CD4-positive, alpha-beta memory T cell (primary cell): ENCODE results near the gene ACTN3. TPM values are rescaled to one million over a fixed set of nuclear protein-coding genes. Genes with fewer than 3 reads are reported as not detected.
"Not testable (repeated sequence)": the region's sequence is repeated elsewhere in the genome, so short reads cannot be mapped to it uniquely, and the experiment has no call there.

ENCODE experiments used
- CTCF ChIA-PET: fragments of 350-600 bp; sonication (Branson Sonifier 250); formaldehyde crosslinking; loops from one replicate; lab custom pipeline; 2021; ENCODE audit warnings: inconsistent platforms; ENCODE audit not compliant: partially characterized antibody; lab: Charles Lee
- POLR2A ChIA-PET: fragments of 350-600 bp; sonication (Branson Sonifier 250); formaldehyde crosslinking; loops from one replicate; lab custom pipeline; 2021; ENCODE audit not compliant: partially characterized antibody; lab: Charles Lee
- DNase-seq, 5 donors: peaks; one replicate each; pipeline versions ENCODE4 v3.0.0 to v3.0.0-alpha.2; 2020 to 2022; ENCODE audit warnings: mixed read lengths in 1 of 5
- H3K27ac ChIP-seq: one replicate; pipeline ENCODE4 v1.7.0; 2013; ENCODE audit warnings: low read depth, low read length
- H3K27me3 ChIP-seq: 2 replicates; pipeline ENCODE4 v1.7.0; 2013; ENCODE audit warnings: mild to moderate bottlenecking, low read length, moderate library complexity; ENCODE audit not compliant: insufficient read depth
- H3K36me3 ChIP-seq: 2 replicates; pipeline ENCODE4 v1.7.0; 2013; ENCODE audit warnings: mild to moderate bottlenecking, low read length, moderate library complexity; ENCODE audit not compliant: insufficient read depth
- H3K4me1 ChIP-seq: 2 replicates; pipeline ENCODE4 v1.7.0; 2013; ENCODE audit warnings: mild to moderate bottlenecking, low read length, moderate library complexity; ENCODE audit not compliant: insufficient read depth
- H3K4me3 ChIP-seq, 2 donors: one replicate each; pipeline ENCODE4 v1.7.0; 2013; ENCODE audit warnings: low read length in 2 of 2, mild to moderate bottlenecking in 1 of 2
- H3K9me3 ChIP-seq, 2 donors: one replicate each; pipeline ENCODE4 v1.7.0; 2013; ENCODE audit warnings: low read length in 2 of 2, control low read depth in 1 of 2; ENCODE audit not compliant: control insufficient read depth in 1 of 2
- H3K27ac Mint-ChIP-seq, 7 donors: one replicate each; pipeline ENCODE4 v1.8.0; 2020 to 2021; ENCODE audit warnings: mixed read lengths in 7 of 7, mild to moderate bottlenecking in 6 of 7, inconsistent platforms in 3 of 7, moderate library complexity in 3 of 7
- H3K27me3 Mint-ChIP-seq, 2 donors: one replicate each; pipeline ENCODE4 v1.8.0; 2020 to 2021; ENCODE audit warnings: mixed read lengths in 2 of 2
- H3K36me3 Mint-ChIP-seq, 2 donors: one replicate each; pipeline ENCODE4 v1.8.0; 2020 to 2021; ENCODE audit warnings: mixed read lengths in 2 of 2, inconsistent platforms in 1 of 2, mild to moderate bottlenecking in 1 of 2
- H3K4me1 Mint-ChIP-seq, 4 donors: one replicate each; pipeline ENCODE4 v1.8.0; 2020 to 2021; ENCODE audit warnings: mixed read lengths in 4 of 4, mild to moderate bottlenecking in 1 of 4
- H3K4me3 Mint-ChIP-seq, 8 donors: one replicate each; pipeline ENCODE4 v1.8.0; 2020 to 2021; ENCODE audit warnings: mixed read lengths in 8 of 8, mild to moderate bottlenecking in 7 of 8, moderate library complexity in 6 of 8, inconsistent platforms in 3 of 8
- H3K9me3 Mint-ChIP-seq, 8 donors: one replicate each; pipeline ENCODE4 v1.8.0; 2020 to 2021; ENCODE audit warnings: mixed read lengths in 8 of 8, mild to moderate bottlenecking in 5 of 8, inconsistent platforms in 3 of 8, moderate library complexity in 1 of 8
- intact Hi-C: fragments of 100-400 bp; cut with micrococcal nuclease; formaldehyde crosslinking; loops from one replicate; pipeline ENCODE4 v1.15.1; 2023
- polyA plus RNA-seq, 2 donors: library from polyadenylated mRNA; unstranded; fragments of 300-500 nt; fragmentation: Illumina TruSeq; gene quantifications; one replicate each; pipeline ENCODE4 v1.2.3, GENCODE V29; 2021
- total RNA-seq, 2 experiments: library from RNA; stranded (reverse); gene quantifications; one replicate each; pipeline ENCODE4 v1.2.3, GENCODE V29; 2021

The ACTN3 gene
- total and polyA plus RNA-seq, 4 experiments from 2014 or later: 0.17 to 0.20 TPM; not detected in 2

DNA sequence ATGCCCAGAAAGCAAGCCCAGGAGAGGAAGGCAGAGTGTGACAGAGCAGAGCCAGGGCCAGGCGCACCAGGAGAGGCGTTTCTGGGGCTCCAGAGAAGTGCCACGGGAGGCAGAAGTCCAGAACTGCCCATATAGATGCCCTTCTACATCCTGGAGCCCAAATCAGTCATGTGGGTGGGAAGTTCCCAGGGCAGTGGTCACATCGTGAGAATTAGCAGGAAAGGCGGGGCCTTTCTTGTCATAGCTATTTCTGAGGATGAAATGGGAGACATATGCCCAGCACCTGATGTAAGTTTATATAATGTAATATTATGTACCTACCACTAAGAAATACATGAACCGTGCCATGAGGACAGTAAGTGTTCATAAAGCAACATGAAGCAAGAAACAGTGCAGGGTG is 13.9 kb upstream of the ACTN3 start:
- POLR2A ChIA-PET: interaction anchor here (1.3 kb wide), 1 partner anchor 13 kb away, joined by 3 read pairs; the partner anchor contains the start of gene ZDHHC24
- H3K27ac Mint-ChIP-seq: peak overlapping the region in 5 of 7 donors; percentile 23 to 80 (median 37)

DNA sequence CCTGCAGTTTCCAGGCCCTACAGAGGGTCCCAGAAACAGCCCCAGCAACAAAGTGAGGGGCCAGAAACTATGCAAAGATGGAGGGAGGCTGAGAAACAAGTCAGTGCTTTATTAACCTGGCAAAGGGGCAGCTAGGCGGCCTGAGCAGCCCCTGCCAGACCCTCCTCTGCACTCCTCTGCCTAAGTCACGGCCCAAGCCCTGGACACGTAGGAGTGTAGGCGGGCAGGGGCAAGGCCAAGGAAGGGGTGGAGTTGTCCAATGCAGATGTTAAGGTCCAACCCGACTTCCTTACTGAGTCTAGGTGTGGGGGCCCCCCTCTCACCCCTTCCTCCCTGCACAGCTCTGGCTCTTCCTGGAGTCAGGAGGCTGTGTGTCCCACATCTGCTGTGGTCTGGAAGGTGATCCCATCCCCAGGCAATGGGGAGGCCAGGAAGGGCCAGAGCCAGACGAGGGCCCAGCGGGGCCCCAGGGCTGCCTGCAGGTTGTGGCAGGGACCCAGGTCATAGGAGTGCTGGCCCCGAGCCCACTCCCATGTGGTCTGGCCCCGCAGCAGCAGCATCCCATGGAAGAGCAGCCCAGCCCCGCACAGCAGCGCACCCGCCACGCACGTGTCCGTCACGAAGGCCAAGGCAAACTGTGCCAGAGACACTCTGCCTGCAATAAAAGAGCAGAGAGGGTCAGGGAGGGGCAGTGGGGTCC is 7.4 kb upstream of the ACTN3 start:
- no peaks in the 10 kb centered on the region for H3K27me3 Mint-ChIP-seq
- H3K27ac Mint-ChIP-seq: peak overlapping the region in 1 of 7 donors; percentile 22

More for the DNA sequence above, 13.9 kb upstream of the ACTN3 start:
- Mint-ChIP-seq H3K36me3 (peaks cover 20 to 32% of the 10 kb centered on the region in 2 donors), H3K4me1 (peaks cover 0 to 5% (median 1%) of the 10 kb centered on the region in 4 donors), H3K9me3 (no peaks in the 10 kb centered on the region), H3K4me3 (no peak overlapping the region), H3K27me3 (no peaks in the 10 kb centered on the region)
- no peaks in the 10 kb centered on the region for H3K4me1 ChIP-seq
- no peak overlapping the region for H3K27ac ChIP-seq
- peaks cover 6% of the 10 kb centered on the region for H3K36me3 ChIP-seq
- no peak overlapping the region for H3K4me3 ChIP-seq
- CTCF ChIA-PET: interaction anchor here (1.3 kb wide), 1 partner anchor 22 kb away, joined by 3 read pairs; the partner anchor contains the start of gene BBS1
- intact Hi-C loops: no loop called here
- no peaks in the 10 kb centered on the region for H3K27me3 ChIP-seq
- DNase-seq: no peak
- no peaks in the 10 kb centered on the region for H3K9me3 ChIP-seq

DNA sequence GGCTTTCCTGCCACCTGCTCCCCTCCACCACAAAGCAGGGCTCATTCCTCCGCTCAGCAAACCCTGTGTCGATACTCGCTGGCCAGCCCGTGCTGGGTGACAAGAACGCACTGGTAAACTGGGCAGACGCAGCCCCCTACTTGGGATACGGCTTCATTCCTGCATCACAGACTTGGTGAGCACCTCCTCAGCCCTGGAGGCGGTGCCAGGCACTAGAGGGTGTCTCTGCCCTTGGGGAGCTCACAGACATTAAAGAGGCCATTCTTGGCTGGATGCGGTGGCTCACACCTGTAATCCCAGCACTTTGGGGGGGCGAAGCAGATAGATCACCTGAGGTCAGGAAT is 6.9 kb upstream of the ACTN3 start:
- peaks cover 3% of the 10 kb centered on the region for H3K36me3 ChIP-seq
- POLR2A ChIA-PET: interaction anchor here (0.8 kb wide), 1 partner anchor 29 kb away, joined by 3 read pairs; the partner anchor contains the start of gene CTSF
- intact Hi-C loops: no loop called here

More for the DNA sequence above, 7.4 kb upstream of the ACTN3 start:
- H3K4me1 Mint-ChIP-seq: peaks cover 17 to 30% (median 24%) of the 10 kb centered on the region in 4 donors
- CTCF ChIA-PET: no interaction called here
- H3K36me3 Mint-ChIP-seq: peaks cover 34 to 49% of the 10 kb centered on the region in 2 donors
- no peak overlapping the region for H3K27ac ChIP-seq
- no peaks in the 10 kb centered on the region for H3K27me3 ChIP-seq
- H3K4me3 ChIP-seq: no peak overlapping the region
- POLR2A ChIA-PET: interaction anchor here (0.8 to 1.6 kb wide), 2 partner anchors 29 to 99 kb away, joined by 3 to 4 read pairs; partner anchors contain the start of genes CTSF and RBM4
- no peak overlapping the region for H3K4me3 Mint-ChIP-seq
- intact Hi-C loops: no loop called here
- no peaks in the 10 kb centered on the region for H3K9me3 ChIP-seq
- peaks cover 3% of the 10 kb centered on the region for H3K36me3 ChIP-seq
- H3K9me3 Mint-ChIP-seq: no peaks in the 10 kb centered on the region
- DNase-seq: no peak
- peaks cover 12% of the 10 kb centered on the region for H3K4me1 ChIP-seq

DNA sequence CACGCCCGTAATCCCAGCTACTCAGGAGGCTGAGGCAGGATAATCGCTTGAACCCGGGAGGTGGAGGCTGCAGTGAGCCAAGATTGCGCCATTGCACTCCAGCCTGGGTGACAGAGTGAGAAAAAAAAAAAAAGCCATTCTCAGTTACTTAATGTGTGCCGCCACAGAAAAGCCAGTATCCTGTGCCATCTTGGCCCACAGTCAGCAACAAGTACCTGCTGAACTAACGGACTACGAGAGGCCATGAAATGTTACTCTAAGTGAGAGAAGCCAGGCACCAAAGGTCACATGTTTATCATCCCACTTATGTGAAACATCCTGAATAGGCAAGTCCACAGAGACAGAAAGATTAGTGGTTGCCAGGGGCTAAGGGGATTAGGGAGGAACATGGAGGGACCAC is 6.1 kb upstream of the ACTN3 start:
- H3K27ac ChIP-seq, H3K4me3 Mint-ChIP-seq, intact Hi-C loops, H3K9me3 Mint-ChIP-seq, H3K27me3 Mint-ChIP-seq, H3K4me3 ChIP-seq, H3K27me3 ChIP-seq, DNase-seq, H3K36me3 ChIP-seq, POLR2A ChIA-PET, H3K9me3 ChIP-seq, CTCF ChIA-PET: not testable (repeated sequence)
- Mint-ChIP-seq H3K4me1 (peaks cover 21 to 43% (median 30%) of the 10 kb centered on the region in 4 donors), H3K36me3 (peaks cover 33 to 48% of the 10 kb centered on the region in 2 donors), H3K27ac (peak overlapping the region in 1 of 7 donors; percentile 65)
- H3K4me1 ChIP-seq: peaks cover 24% of the 10 kb centered on the region

More for the DNA sequence above, 6.9 kb upstream of the ACTN3 start:
- H3K4me1 Mint-ChIP-seq: peaks cover 18 to 35% (median 26%) of the 10 kb centered on the region in 4 donors
- peaks cover 34 to 49% of the 10 kb centered on the region in 2 donors for H3K36me3 Mint-ChIP-seq
- H3K4me3 Mint-ChIP-seq: no peak overlapping the region
- H3K27me3 Mint-ChIP-seq: no peaks in the 10 kb centered on the region
- no peak for DNase-seq
- H3K9me3 Mint-ChIP-seq: no peaks in the 10 kb centered on the region
- Histone ChIP-seq H3K27ac (no peak overlapping the region), H3K9me3 (no peaks in the 10 kb centered on the region), H3K4me3 (no peak overlapping the region), H3K27me3 (no peaks in the 10 kb centered on the region), H3K4me1 (peaks cover 18% of the 10 kb centered on the region)
- no peak overlapping the region for H3K27ac Mint-ChIP-seq
- CTCF ChIA-PET: no interaction called here

DNA sequence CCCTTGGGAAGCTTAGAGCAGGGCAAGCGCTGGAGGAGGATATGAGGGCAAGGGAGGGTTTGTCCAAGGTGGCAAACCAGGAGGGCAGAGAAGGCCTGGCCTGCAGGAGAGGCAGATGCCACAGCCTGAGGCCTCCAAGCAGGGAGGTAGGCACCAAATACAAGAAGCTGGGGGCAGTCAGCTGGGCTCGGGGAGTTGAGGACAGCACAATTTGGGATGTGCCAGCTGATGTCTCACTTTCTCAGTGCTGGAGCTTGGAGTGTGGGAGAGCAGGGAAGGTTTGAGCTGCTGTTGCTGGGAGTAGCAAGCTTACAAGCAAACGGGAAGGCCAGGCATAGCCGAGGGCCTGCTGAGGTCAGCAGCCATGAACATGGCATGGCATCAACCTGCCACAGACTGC is 4.8 kb upstream of the ACTN3 start:
- H3K36me3 Mint-ChIP-seq: peaks cover 29 to 42% of the 10 kb centered on the region in 2 donors
- H3K9me3 Mint-ChIP-seq: no peaks in the 10 kb centered on the region
- H3K9me3 ChIP-seq: no peaks in the 10 kb centered on the region
- DNase-seq: no peak
- peaks cover 22 to 51% (median 34%) of the 10 kb centered on the region in 4 donors for H3K4me1 Mint-ChIP-seq
- H3K4me3 ChIP-seq: no peak overlapping the region
- POLR2A ChIA-PET: interaction anchor here (1.2 to 1.5 kb wide), 2 partner anchors 11 to 135 kb away, joined by 4 to 5 read pairs; partner anchors contain the start of gene RBM4B
- H3K27ac Mint-ChIP-seq: peak overlapping the region; percentile 42 to 94 (median 80)
- no peak overlapping the region for H3K27ac ChIP-seq
- no peaks in the 10 kb centered on the region for H3K27me3 ChIP-seq
- CTCF ChIA-PET: interaction anchor here (1.0 to 1.8 kb wide), 3 partner anchors 36 to 137 kb away, joined by 4 read pairs; partner anchors contain the start of gene RBM4B
- H3K36me3 ChIP-seq: peaks cover 2% of the 10 kb centered on the region
- H3K27me3 Mint-ChIP-seq: no peaks in the 10 kb centered on the region
- peak overlapping the region in 3 of 8 donors; percentile 46 to 55 (median 50) for H3K4me3 Mint-ChIP-seq
- H3K4me1 ChIP-seq: peaks cover 30% of the 10 kb centered on the region
- intact Hi-C loops: no loop called here

DNA sequence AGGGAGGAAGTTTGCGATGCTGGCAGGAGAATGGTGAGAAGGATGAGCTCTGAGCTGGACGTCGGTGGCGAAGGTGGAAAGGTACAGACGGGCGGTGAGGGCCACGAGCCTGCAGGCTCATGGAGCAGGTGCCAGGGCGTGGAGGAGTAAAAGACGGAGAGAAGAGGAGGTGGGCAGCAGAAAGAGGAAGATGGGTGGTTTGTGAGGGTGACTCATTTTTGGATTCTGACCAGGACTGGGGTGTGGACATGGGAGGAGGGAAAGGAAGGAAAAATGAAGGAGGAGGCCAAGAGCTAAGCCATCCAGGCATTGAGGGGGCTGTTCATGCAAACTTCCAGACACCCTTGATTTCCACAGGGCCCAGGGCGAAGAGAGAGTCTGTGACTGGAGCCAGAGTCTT is 4.3 kb upstream of the ACTN3 start:
- no peak overlapping the region for H3K4me3 ChIP-seq
- no peaks in the 10 kb centered on the region for H3K9me3 ChIP-seq
- DNase-seq: no peak
- H3K4me3 Mint-ChIP-seq: peak overlapping the region in 6 of 8 donors; percentile 19 to 55 (median 42)
- no peaks in the 10 kb centered on the region for H3K36me3 ChIP-seq
- intact Hi-C loops: no loop called here
- ChIA-PET POLR2A (interaction anchor here (1.4 to 1.9 kb wide), 3 partner anchors 74 to 135 kb away, joined by 4 to 6 read pairs (median 5); partner anchors contain the start of genes RBM14, RBM4 and RBM4B), CTCF (interaction anchor here (1.0 to 1.8 kb wide), 3 partner anchors 35 to 136 kb away, joined by 4 read pairs; partner anchors contain the start of gene RBM4B)
- H3K27me3 Mint-ChIP-seq: no peaks in the 10 kb centered on the region
- peak overlapping the region; percentile 19 to 94 (median 82) for H3K27ac Mint-ChIP-seq
- peaks cover 35% of the 10 kb centered on the region for H3K4me1 ChIP-seq
- H3K27ac ChIP-seq: no peak overlapping the region
- peaks cover 29 to 40% of the 10 kb centered on the region in 2 donors for H3K36me3 Mint-ChIP-seq
- no peaks in the 10 kb centered on the region for H3K9me3 Mint-ChIP-seq
- peaks cover 22 to 52% (median 34%) of the 10 kb centered on the region in 4 donors for H3K4me1 Mint-ChIP-seq
- H3K27me3 ChIP-seq: no peaks in the 10 kb centered on the region
